Stimulated activated CD4-positive, alpha-beta T cell treated with anti-CD3 and anti-CD28 coated beads, Interleukin-2, amount 100 ng/mL, for 48 hours (primary cell): Measurements from ENCODE around the gene MYO5A.
"Not testable (repeated sequence)": the region's sequence is repeated elsewhere in the genome, so short reads cannot be mapped to it uniquely, and the experiment has no call there.

Experiments used
- DNase-seq, 2 donors: peaks; one replicate each; pipeline ENCODE4 v3.0.0-alpha.2; 2020

Gene MYO5A

GRCh38 chr15:52540374-52541012, 11.8 kb upstream of the MYO5A start:
- no peak for DNase-seq

GRCh38 chr15:52537459-52537858, 8.8 kb upstream of the MYO5A start:
- DNase-seq: no peak

DNA sequence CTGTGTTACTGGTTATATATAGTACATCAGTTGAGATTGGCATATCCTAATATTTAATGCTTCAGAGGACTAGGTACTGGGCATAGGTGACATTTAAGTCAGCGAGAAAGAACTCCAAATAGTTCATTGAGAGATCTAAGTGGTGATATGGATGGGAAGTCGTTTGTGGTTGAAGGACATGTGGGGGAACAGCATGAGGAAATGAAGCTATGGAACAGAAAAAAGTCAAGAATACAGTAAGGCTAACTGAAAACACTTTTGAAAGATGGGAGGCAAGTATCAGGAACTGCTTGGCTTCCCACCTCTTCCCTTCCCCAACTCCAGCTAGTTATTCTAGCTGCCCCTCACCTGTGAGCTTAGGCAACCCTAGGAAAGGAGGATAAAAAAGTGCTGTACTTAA, 3.7 kb upstream of the MYO5A start:
- no peak for DNase-seq

GRCh38 chr15:52529940-52530339, 1.3 kb upstream of the MYO5A start:
- DNase-seq: no peak

GRCh38 chr15:52529341-52529924, 753 bp upstream of the MYO5A start:
- peak; percentile 18 to 24 for DNase-seq

DNA sequence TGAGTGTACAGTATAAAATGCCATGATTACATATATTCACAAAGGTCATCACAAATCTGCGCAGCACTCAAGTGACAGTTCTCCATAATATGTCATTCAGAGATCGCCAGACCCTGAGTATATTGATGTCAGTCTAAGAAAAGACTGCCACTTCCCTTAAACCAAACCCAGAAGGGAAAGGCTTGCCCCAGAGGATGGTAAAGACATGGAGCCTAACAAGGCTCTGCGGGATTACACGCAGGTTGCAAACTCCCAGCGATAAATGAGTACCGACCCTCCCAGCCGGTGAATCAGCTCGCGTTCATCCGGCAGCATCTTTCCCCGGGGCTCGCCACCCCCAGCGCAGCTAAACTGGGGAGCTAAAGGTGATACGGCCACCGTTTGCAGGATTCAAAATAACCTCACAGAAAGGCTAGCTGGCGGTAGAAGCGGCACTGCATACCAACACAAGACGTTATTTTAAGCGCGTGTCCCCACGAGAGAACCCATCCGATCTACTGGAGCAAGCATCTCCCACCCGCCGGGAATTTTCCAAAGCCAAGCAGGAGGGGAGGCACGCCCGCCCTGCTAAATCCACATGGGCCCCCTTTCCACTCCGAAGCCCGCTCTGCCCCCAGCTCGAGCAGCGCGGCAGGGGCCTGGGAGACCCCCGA, 643 bp downstream of the MYO5A start:
- peak; percentile 33 to 41 for DNase-seq

- no peak for DNase-seq
Observed at GRCh38 chr15:52527196-52527910, 1.3 kb downstream of the MYO5A start.

GRCh38 chr15:52524223-52525136, 4.2 kb downstream of the MYO5A start:
- no peak for DNase-seq

GRCh38 chr15:52523647-52524046, 5.0 kb downstream of the MYO5A start:
- DNase-seq: no peak

DNA sequence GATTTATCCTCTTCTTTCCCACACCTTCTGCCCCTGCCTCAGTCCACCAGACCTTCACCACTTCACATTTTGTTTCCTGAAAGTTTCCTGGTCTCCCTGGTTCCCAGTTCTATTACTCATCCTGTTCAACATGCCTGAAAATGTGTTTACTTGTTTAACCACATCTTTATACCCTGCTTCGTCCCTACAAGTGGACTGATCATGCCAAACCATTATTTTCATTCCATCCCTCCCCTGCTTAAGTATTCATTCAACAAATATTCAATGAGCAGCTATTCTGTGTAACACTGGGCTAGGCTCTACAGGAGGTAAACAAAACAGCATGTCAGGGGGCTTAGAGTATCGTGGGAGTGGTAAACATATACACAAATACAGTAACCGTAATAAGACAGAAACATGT, 5.5 kb downstream of the MYO5A start:
- no peak for DNase-seq

DNA sequence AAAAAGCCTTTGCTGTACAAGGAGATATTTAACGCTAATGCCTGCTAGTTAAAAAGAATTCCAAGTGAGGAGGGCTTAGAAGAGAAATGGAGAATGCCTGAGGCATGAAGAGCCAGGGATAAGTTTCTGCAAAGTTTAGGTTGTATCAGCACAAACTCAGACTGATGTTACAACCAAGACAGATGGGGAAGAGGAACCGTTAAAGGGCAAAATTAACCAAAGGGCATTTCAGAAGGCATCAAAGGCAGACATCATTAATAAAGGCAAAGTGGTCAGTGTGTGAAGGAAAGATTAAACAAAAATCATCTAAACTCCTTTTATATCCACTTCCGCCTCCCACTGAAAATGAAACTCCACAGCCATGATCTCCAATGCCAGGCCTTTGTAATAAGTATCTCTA, 7.0 kb downstream of the MYO5A start:
- no peak for DNase-seq

- DNase-seq: no peak
Observed at GRCh38 chr15:52520421-52520820, 8.3 kb downstream of the MYO5A start.

DNA sequence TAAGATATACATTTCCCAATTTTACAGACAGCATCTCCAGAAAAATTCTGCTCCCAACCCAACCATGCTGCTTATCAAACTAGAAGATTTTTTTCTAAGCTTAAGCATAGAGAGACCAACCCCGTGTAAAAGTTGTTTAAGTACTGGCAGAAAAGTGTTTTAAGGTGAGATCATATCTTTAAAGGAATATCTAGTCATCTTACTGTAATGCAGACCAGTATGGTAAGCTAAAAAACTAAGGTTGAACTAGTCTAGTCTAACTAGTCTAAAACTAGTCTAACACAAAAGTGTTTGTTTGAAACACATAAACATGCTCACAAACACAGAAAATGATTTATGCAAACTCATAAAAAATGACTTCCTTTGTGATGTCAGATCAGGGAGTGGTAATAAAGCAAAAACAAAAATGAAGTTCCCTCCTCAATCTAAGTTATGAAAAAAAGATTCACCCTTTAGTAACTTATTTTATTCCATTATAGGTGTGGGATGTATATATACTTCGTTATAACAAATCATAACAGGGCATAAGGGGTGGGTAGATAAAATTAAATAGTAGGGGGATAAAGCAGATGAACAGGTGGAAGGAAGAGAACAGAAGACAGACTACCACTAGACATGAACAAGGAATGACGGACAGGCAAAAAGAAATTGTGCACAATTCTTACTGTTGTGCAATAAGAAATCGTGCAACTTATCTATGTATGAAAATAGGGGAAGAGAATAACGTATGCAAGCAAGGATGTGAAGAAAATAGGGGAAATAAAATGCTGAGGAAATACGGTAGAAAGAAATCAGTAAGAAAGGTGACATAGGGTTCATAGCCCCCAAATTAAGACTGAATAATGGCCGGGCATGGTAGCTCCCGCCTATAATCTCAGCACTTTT, 10.0 kb downstream of the MYO5A start:
- no peak for DNase-seq

GRCh38 chr15:52517014-52517413, 11.7 kb downstream of the MYO5A start:
- no peak for DNase-seq

GRCh38 chr15:52515343-52515742, 13.3 kb downstream of the MYO5A start:
- no peak for DNase-seq

GRCh38 chr15:52514482-52514881, 14.2 kb downstream of the MYO5A start:
- no peak for DNase-seq

GRCh38 chr15:52512869-52513268, 15.8 kb downstream of the MYO5A start:
- not testable (repeated sequence) for DNase-seq

GRCh38 chr15:52511084-52511483, 17.6 kb downstream of the MYO5A start:
- no peak for DNase-seq

DNA sequence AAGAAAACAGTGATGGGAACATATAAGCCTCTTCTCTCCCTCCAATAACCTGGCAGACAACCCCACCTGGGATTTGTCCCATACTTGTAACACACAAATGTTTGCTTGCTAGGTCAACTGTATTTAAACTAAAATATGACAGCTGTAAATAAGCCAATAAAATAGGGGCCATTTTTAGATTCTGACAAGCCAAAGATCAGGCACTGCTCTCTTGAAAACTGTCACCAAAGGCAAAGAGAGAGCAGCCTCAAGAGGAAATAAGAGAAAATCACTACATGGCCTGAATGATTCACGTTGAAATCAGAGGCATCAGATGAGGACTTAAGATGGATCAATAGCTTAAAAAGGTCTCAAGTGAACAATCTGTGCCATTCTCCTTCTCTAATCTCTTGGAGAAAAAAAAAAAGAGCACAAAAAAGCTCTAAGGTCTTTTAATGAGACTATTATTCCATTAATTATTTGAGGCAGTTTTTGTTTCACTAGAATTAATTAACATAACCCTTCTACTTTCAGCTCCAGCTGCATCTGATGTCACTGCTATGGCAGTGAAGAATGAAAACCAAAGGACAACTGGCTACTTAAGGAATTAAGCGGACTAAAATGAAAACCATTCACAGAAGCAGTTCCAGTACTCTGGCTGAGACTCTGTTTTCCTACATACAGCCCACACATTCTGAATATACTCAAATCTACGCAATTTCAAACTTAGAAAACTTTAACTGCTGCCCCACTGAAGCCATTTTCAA, 19.0 kb downstream of the MYO5A start:
- no peak for DNase-seq

DNA sequence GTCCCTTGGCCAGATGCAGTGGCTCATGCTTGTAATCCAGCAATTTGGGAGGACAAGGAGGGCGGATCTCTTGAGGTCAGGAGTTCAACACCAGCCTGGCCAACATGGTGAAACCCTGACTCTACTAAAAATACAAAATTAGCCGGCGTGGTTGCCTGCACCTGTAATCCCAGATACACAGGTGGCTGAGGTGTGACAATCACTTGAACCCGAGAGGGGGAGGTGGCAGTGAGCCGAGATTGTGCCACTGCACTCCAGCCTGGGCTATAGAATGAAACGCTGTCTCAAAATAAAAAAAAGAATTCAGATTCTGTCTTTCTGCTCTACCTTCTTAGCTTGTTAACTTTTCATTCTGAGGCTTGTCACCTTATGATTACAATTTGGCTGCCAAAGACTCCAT, 22.1 kb downstream of the MYO5A start:
- DNase-seq: no peak

GRCh38 chr15:52505151-52505550, 23.5 kb downstream of the MYO5A start:
- no peak for DNase-seq
